WTC11 (cell line): Measurements from ENCODE around the gene CAPSL. TPM values are rescaled to one million over a fixed set of nuclear protein-coding genes. Genes with fewer than 3 reads are reported as not detected.

Experiments used
- ATAC-seq: fragments of 200-7000 bp; cut with Tn5 transposase; 2 replicates; pipeline ENCODE4 v1.10.0; 2021; ENCODE audit warnings: mild to moderate bottlenecking, moderate library complexity
- CTCF ChIA-PET: fragments of 300-600 bp; sonication (Branson Sonifier 250); formaldehyde crosslinking; loops from one replicate; lab custom pipeline; 2021; ENCODE audit warnings: antibody characterized with exemption; lab: Charles Lee
- POLR2A ChIA-PET: fragments of 350-600 bp; sonication (Branson Sonifier 250); formaldehyde crosslinking; loops from one replicate; lab custom pipeline; 2021; ENCODE audit warnings: antibody characterized with exemption; lab: Charles Lee
- DNase-seq: peaks from one replicate; pipeline ENCODE4 v3.0.0; 2021; ENCODE audit warnings: low spot score
- H3K27ac Mint-ChIP-seq: 2 replicates; pipeline ENCODE4 v1.8.0; 2021; ENCODE audit warnings: mixed read lengths
- H3K27me3 Mint-ChIP-seq: 2 replicates; pipeline ENCODE4 v1.8.0; 2021; ENCODE audit warnings: low read depth, mild to moderate bottlenecking, moderate library complexity, mixed read lengths
- H3K36me3 Mint-ChIP-seq: 2 replicates; pipeline ENCODE4 v1.8.0; 2021; ENCODE audit warnings: mixed read lengths
- H3K4me1 Mint-ChIP-seq: 2 replicates; pipeline ENCODE4 v1.8.0; 2022; ENCODE audit warnings: mixed read lengths
- H3K4me3 Mint-ChIP-seq: 2 replicates; pipeline ENCODE4 v1.8.0; 2021; ENCODE audit warnings: mild to moderate bottlenecking, moderate library complexity, mixed read lengths
- H3K9me3 Mint-ChIP-seq: 2 replicates; pipeline ENCODE4 v1.8.0; 2021; ENCODE audit warnings: mixed read lengths
- ARID4B ChIP-seq: sonication (generic); formaldehyde crosslinking; IDR thresholded peaks from 2 replicates; pipeline ENCODE4 v1.8.0; 2023; ENCODE audit warnings: missing genetic modification reagents, mild to moderate bottlenecking, borderline replicate concordance
- ATF2 ChIP-seq: sonication (generic); formaldehyde crosslinking; IDR thresholded peaks from 2 replicates; pipeline ENCODE4 v1.8.1; 2022; ENCODE audit warnings: low read depth, missing genetic modification reagents, borderline replicate concordance
- CDX4 ChIP-seq: fragments of 250-450 bp; sonication (Bioruptor Pico); IDR thresholded peaks from 2 replicates; pipeline ENCODE4 v1.9.0; 2021; ENCODE audit warnings: moderate library complexity, mild to moderate bottlenecking, inconsistent platforms, borderline replicate concordance
- CREB1 ChIP-seq: sonication (generic); formaldehyde crosslinking; IDR thresholded peaks from 2 replicates; pipeline ENCODE4 v1.8.0; 2023; ENCODE audit warnings: mild to moderate bottlenecking, missing genetic modification reagents
- E2F5 ChIP-seq: sonication (generic); formaldehyde crosslinking; IDR thresholded peaks from 2 replicates; pipeline ENCODE4 v1.8.1; 2022; ENCODE audit warnings: mild to moderate bottlenecking, moderate library complexity, missing genetic modification reagents
- EMX1 ChIP-seq: fragments of 250-450 bp; sonication (Bioruptor Pico); IDR thresholded peaks from 2 replicates; pipeline ENCODE4 v1.8.0; 2021; ENCODE audit warnings: mild to moderate bottlenecking
- GTF2I ChIP-seq: fragments of 250-450 bp; sonication (Bioruptor Pico); conservative IDR thresholded peaks from 2 replicates; pipeline ENCODE4 v1.4.0; 2021; ENCODE audit warnings: mild to moderate bottlenecking
- PRDM15 ChIP-seq: sonication (generic); formaldehyde crosslinking; IDR thresholded peaks from 2 replicates; pipeline ENCODE4 v1.8.0; 2022; ENCODE audit warnings: missing genetic modification reagents
- RELA ChIP-seq: sonication (generic); formaldehyde crosslinking; IDR thresholded peaks from 2 replicates; pipeline ENCODE4 v1.8.1; 2022; ENCODE audit warnings: missing genetic modification reagents, mild to moderate bottlenecking, borderline replicate concordance
- TCF7 ChIP-seq: sonication (generic); formaldehyde crosslinking; IDR thresholded peaks from 2 replicates; pipeline ENCODE4 v1.8.0; 2022; ENCODE audit warnings: mild to moderate bottlenecking, low read depth, missing genetic modification reagents, moderate library complexity
- USF2 ChIP-seq: sonication (generic); formaldehyde crosslinking; IDR thresholded peaks from 2 replicates; pipeline ENCODE4 v1.8.1; 2023; ENCODE audit warnings: mild to moderate bottlenecking, missing genetic modification reagents, moderate library complexity
- ZNF219 ChIP-seq: sonication (generic); formaldehyde crosslinking; IDR thresholded peaks from 2 replicates; pipeline ENCODE4 v1.8.0; 2023; ENCODE audit warnings: missing genetic modification reagents, mild to moderate bottlenecking, borderline replicate concordance
- ZNF232 ChIP-seq: sonication (generic); formaldehyde crosslinking; IDR thresholded peaks from 2 replicates; pipeline ENCODE4 v1.8.0; 2022; ENCODE audit warnings: mild to moderate bottlenecking, missing genetic modification reagents
- ZNF281 ChIP-seq: sonication (generic); formaldehyde crosslinking; IDR thresholded peaks from 2 replicates; pipeline ENCODE4 v1.8.0; 2023; ENCODE audit warnings: mild to moderate bottlenecking, missing genetic modification reagents
- total RNA-seq: library from RNA; stranded (reverse); gene quantifications from 3 replicates; pipeline ENCODE4 v1.2.3, GENCODE V29; 2021
- TF ChIP-seq, protein P1 (sequence below): sonication (generic); formaldehyde crosslinking; IDR thresholded peaks from 2 replicates; pipeline ENCODE4 v1.8.0; 2022; ENCODE audit warnings: mild to moderate bottlenecking, missing genetic modification reagents
- TF ChIP-seq, protein P2 (sequence below): sonication (generic); formaldehyde crosslinking; IDR thresholded peaks from 2 replicates; pipeline ENCODE4 v1.8.0; 2022; ENCODE audit warnings: mild to moderate bottlenecking, missing genetic modification reagents

CAPSL gene
- total RNA-seq, 1 experiment from 2014 or later: not detected

- TF ChIP-seq ZNF281: no peak
- TF ChIP-seq EMX1 (CRISPR knock-in tag): no peak
- TF ChIP-seq E2F5: no peak
These were observed 56.7 kb downstream of the CAPSL start (continued) for GRCh38 chr5:35881758-35882157.

- H3K4me1 Mint-ChIP-seq: no peaks in the 10 kb centered on the region
- no peaks in the 10 kb centered on the region for H3K9me3 Mint-ChIP-seq
- H3K27me3 Mint-ChIP-seq: no peaks in the 10 kb centered on the region; the same call in 1 of the 2 replicates
- H3K4me3 Mint-ChIP-seq: no peak overlapping the region
- no peak for TF ChIP-seq ZNF219 (CRISPR knock-in tag)
- TF ChIP-seq ATF2 (CRISPR knock-in tag): no peak
- no peak for TF ChIP-seq ZNF232
- TF ChIP-seq GTF2I (CRISPR knock-in tag): no peak
- TF ChIP-seq PRDM15 (CRISPR knock-in tag): no peak
- TF ChIP-seq USF2 (CRISPR knock-in tag): no peak
- no peak for TF ChIP-seq CDX4
- TF ChIP-seq RELA (CRISPR knock-in tag): no peak
- TF ChIP-seq, protein P1, sequence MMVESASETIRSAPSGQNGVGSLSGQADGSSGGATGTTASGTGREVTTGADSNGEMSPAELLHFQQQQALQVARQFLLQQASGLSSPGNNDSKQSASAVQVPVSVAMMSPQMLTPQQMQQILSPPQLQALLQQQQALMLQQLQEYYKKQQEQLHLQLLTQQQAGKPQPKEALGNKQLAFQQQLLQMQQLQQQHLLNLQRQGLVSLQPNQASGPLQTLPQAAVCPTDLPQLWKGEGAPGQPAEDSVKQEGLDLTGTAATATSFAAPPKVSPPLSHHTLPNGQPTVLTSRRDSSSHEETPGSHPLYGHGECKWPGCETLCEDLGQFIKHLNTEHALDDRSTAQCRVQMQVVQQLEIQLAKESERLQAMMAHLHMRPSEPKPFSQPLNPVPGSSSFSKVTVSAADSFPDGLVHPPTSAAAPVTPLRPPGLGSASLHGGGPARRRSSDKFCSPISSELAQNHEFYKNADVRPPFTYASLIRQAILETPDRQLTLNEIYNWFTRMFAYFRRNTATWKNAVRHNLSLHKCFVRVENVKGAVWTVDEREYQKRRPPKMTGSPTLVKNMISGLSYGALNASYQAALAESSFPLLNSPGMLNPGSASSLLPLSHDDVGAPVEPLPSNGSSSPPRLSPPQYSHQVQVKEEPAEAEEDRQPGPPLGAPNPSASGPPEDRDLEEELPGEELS: no peak
- no peak for TF ChIP-seq EMX1 (CRISPR knock-in tag)
- TF ChIP-seq, protein P2, sequence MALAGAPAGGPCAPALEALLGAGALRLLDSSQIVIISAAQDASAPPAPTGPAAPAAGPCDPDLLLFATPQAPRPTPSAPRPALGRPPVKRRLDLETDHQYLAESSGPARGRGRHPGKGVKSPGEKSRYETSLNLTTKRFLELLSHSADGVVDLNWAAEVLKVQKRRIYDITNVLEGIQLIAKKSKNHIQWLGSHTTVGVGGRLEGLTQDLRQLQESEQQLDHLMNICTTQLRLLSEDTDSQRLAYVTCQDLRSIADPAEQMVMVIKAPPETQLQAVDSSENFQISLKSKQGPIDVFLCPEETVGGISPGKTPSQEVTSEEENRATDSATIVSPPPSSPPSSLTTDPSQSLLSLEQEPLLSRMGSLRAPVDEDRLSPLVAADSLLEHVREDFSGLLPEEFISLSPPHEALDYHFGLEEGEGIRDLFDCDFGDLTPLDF: no peak
- no peak for TF ChIP-seq CREB1 (CRISPR knock-in tag)
- no peak for TF ChIP-seq ARID4B (CRISPR knock-in tag)
- no peak for TF ChIP-seq TCF7 (CRISPR knock-in tag)
- ChIA-PET POLR2A (no interaction called here), CTCF (interaction anchor here (0.6 kb wide), 1 partner anchor 47 kb away, joined by 4 read pairs; no protein-coding TSS in a partner anchor)
- no peaks in the 10 kb centered on the region for H3K36me3 Mint-ChIP-seq
- ATAC-seq: no peak
- no peak overlapping the region for H3K27ac Mint-ChIP-seq
- DNase-seq: no peak
These were observed 58.3 kb downstream of the CAPSL start for GRCh38 chr5:35880156-35880555.
